Measurements from ENCODE around the gene CNTNAP2.

DNA sequence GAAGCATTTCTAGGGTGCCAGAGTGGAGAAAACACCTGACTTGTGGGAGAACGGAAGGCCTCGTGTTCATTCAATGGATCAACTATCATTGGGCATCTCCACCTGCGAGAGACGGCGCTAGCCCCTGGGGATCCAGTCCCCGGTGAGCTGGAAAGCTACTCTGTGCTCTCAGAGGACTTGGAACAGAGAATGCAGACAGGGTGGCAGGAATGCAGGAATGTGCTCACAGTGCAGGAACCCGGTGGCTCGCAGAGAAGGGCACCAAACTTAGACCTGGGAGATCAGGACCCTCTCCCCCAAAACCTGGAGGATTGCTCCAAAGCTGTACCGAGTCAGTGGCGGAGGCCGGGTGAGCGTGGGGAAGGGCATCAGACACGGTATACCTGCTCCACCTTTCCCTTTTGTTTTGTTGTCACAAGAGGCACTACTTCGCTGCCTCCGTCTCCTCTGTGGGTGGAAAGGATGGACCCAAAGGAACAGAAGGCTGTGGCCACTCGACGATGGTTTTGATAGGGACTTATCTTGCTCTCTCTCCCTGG is 1905.0 kb downstream of the CNTNAP2 start:
- TF ChIP-seq, protein P1, sequence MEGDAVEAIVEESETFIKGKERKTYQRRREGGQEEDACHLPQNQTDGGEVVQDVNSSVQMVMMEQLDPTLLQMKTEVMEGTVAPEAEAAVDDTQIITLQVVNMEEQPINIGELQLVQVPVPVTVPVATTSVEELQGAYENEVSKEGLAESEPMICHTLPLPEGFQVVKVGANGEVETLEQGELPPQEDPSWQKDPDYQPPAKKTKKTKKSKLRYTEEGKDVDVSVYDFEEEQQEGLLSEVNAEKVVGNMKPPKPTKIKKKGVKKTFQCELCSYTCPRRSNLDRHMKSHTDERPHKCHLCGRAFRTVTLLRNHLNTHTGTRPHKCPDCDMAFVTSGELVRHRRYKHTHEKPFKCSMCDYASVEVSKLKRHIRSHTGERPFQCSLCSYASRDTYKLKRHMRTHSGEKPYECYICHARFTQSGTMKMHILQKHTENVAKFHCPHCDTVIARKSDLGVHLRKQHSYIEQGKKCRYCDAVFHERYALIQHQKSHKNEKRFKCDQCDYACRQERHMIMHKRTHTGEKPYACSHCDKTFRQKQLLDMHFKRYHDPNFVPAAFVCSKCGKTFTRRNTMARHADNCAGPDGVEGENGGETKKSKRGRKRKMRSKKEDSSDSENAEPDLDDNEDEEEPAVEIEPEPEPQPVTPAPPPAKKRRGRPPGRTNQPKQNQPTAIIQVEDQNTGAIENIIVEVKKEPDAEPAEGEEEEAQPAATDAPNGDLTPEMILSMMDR (IDR thresholded peaks at IDR 0.05) = no peak
- TF ChIP-seq POLR2A (IDR thresholded peaks at IDR 0.05) = no peak
